ENCODE results near the gene MAP2K7. TPM values are rescaled to one million over a fixed set of nuclear protein-coding genes. Genes with fewer than 3 reads are reported as not detected.

Gene MAP2K7
- total and polyA plus RNA-seq, 8 donors: 25.7 to 33.1 (median 30.6) TPM

DNA sequence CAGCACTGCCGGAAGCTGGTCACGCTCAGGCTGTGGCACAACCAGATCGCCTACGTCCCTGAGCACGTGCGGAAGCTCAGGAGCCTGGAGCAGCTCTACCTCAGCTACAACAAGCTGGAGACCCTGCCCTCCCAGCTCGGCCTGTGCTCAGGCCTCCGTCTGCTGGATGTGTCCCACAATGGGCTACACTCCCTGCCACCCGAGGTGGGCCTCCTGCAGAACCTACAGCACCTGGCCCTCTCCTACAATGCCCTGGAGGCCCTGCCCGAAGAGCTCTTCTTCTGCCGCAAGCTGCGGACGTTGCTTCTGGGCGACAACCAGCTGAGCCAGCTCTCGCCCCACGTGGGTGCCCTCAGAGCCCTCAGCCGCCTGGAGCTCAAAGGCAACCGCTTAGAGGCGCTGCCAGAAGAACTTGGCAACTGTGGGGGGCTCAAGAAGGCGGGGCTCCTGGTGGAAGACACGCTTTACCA is 3.2 kb upstream of the MAP2K7 start:
- no peak overlapping the region for H3K27ac ChIP-seq
- H3K36me3 ChIP-seq: peaks cover 0 to 2% of the 10 kb centered on the region in 2 donors
- H3K4me3 ChIP-seq: no peak overlapping the region
- H3K9me3 ChIP-seq: no peaks in the 10 kb centered on the region
- peaks cover 0 to 8% of the 10 kb centered on the region in 2 donors for H3K27me3 ChIP-seq
- ATAC-seq (no peak), DNase-seq (peak in 1 of 4 donors; percentile 61)
- peaks cover 16 to 28% of the 10 kb centered on the region in 2 donors for H3K4me1 ChIP-seq
- intact Hi-C loops (cut with DNase I): no loop called here
- TF ChIP-seq, protein P1, sequence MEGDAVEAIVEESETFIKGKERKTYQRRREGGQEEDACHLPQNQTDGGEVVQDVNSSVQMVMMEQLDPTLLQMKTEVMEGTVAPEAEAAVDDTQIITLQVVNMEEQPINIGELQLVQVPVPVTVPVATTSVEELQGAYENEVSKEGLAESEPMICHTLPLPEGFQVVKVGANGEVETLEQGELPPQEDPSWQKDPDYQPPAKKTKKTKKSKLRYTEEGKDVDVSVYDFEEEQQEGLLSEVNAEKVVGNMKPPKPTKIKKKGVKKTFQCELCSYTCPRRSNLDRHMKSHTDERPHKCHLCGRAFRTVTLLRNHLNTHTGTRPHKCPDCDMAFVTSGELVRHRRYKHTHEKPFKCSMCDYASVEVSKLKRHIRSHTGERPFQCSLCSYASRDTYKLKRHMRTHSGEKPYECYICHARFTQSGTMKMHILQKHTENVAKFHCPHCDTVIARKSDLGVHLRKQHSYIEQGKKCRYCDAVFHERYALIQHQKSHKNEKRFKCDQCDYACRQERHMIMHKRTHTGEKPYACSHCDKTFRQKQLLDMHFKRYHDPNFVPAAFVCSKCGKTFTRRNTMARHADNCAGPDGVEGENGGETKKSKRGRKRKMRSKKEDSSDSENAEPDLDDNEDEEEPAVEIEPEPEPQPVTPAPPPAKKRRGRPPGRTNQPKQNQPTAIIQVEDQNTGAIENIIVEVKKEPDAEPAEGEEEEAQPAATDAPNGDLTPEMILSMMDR (IDR thresholded peaks at IDR 0.05): no peak

DNA sequence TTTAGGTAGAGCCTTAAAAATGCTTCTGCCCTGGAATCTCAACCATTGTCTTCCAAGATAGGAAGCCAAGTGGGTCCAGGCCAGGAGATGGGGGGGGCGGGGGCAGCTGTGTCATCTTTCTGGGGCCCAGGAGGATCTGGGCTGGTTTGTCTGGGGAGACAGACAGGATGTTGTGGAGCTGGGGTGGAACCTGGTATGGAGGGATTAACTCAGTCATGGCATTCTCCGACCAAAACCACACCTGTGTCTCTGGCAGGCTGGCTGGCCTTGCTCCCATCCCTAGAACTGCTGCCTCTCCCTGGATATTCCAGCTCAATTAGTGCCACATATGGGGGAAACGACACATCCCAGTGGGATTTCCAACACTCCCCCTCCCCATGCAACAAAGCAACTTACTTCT is 2.7 kb upstream of the MAP2K7 start:
- DNase-seq: no peak
- Histone ChIP-seq H3K27ac (no peak overlapping the region), H3K27me3 (peaks cover 0 to 5% of the 10 kb centered on the region in 2 donors), H3K4me1 (peaks cover 17 to 33% of the 10 kb centered on the region in 2 donors), H3K9me3 (no peaks in the 10 kb centered on the region), H3K4me3 (no peak overlapping the region), H3K36me3 (peaks cover 0 to 7% of the 10 kb centered on the region in 2 donors)
- no peak for ATAC-seq
- intact Hi-C loops (cut with DNase I): no loop called here
- TF ChIP-seq, protein P1 (IDR thresholded peaks at IDR 0.05): no peak

DNA sequence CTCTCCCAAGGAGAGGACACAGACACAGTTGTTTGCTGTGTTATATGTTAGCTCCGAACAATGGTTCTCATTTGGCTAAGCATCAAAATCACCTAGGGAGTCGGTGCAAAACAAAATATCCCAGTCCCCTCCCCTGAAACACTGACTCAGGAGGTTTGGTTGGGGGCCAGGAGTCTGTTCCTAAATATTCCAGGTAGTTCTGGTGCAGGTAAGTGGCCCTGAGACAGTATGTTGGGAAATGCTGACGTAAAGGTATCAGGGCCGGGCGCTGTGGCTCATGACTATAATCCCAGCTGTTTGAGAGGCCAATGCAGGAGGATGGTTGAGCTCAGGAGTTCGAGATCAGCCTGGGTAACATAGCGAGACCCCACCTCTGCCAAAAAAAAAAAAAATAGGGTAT is 2.3 kb upstream of the MAP2K7 start:
- no peak overlapping the region for H3K4me3 ChIP-seq
- H3K9me3 ChIP-seq: no peaks in the 10 kb centered on the region
- H3K27ac ChIP-seq: no peak overlapping the region
- ATAC-seq (no peak), DNase-seq (no peak)
- H3K4me1 ChIP-seq: peaks cover 17 to 36% of the 10 kb centered on the region in 2 donors
- TF ChIP-seq, protein P1 (IDR thresholded peaks at IDR 0.05): no peak
- peaks cover 0 to 5% of the 10 kb centered on the region in 2 donors for H3K27me3 ChIP-seq
- peaks cover 0 to 11% of the 10 kb centered on the region in 2 donors for H3K36me3 ChIP-seq
- intact Hi-C loops (cut with DNase I): no loop called here

DNA sequence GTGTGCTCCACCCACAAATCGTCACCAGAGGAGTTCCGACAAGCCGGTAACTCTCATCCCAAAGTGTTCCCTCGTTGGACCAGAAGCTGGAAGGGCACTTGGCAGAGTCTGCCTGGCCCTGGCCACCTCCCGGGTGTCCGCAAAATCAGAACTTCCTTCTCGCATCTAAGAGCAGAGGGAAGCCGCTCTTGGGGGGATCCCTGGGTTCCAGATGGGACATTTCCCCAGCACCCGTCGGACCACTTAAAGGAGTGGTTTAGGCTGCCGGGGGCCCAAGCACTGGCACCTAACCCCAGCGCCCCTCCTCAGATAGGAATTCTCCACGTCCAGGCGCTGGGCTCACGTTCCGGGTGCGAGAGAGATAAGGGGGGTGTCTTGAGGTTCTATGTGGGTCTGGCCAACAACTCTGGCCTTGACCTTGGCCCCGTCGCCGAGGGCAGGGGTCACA is 857 bp upstream of the MAP2K7 start:
- Histone ChIP-seq H3K9me3 (no peaks in the 10 kb centered on the region), H3K36me3 (peaks cover 0 to 17% of the 10 kb centered on the region in 2 donors), H3K4me1 (peaks cover 17 to 50% of the 10 kb centered on the region in 2 donors), H3K4me3 (peak overlapping the region; percentile 50 to 87), H3K27ac (peak overlapping the region; percentile 85 to 88), H3K27me3 (peaks cover 0 to 5% of the 10 kb centered on the region in 2 donors)
- DNase-seq (no peak), ATAC-seq (peak; percentile 49)
- TF ChIP-seq, protein P1 (IDR thresholded peaks at IDR 0.05): no peak
- intact Hi-C loops (cut with DNase I): no loop called here

DNA sequence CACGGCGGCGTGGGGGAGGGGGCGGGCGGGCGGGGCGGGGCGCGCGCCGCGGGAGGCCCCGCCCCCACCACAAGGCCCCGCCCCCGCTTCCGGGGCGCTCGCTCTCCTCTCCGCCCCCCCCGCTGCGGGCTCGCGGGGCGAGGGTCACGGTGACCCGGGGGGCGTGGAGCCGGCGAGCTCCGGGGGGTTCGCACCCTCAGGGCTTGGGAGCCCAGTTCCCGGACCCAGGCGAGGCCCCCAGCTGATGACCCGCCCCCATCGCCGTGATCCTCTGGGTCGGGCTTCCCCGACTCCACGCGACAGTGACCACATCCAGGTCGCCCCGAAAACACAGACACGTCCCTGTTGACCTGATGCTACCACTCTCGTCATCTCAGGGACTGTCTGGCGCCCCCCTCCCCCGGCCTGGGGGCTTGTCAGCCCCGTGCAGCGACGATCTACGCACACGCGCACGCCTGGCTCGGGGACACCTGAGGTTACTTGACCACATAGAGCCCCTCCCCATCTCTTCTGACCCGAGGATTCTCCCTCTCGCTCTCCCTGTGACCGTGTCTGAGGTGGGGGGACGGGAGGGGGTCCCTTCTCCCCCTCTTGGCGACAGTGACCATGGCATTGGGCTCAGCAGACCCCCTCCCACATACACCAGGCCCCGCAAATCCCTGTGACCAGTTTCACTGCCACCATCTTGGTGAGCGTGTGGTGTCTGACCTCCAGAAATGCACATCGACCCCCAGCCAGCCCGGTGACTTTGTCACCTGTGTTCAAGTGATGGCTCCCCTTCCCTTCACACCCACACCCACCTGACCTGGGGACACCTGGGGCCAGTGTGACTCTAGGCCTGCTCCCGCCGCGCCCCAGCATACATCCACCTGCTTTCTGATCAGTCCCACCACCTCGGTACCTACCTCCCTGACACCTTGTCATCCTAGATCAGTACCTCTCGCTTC is 670 bp downstream of the MAP2K7 start:
- H3K4me3 ChIP-seq: peak overlapping the region; percentile 74 to 87
- ATAC-seq (peak; percentile 53), DNase-seq (peak in 2 of 4 donors; percentile 67 to 90)
- intact Hi-C loops (cut with DNase I): no loop called here
- peaks cover 0 to 5% of the 10 kb centered on the region in 2 donors for H3K27me3 ChIP-seq
- peaks cover 17 to 53% of the 10 kb centered on the region in 2 donors for H3K4me1 ChIP-seq
- TF ChIP-seq, protein P1 (IDR thresholded peaks at IDR 0.05): no peak
- no peaks in the 10 kb centered on the region for H3K9me3 ChIP-seq
- peak overlapping the region; percentile 83 to 88 for H3K27ac ChIP-seq
- H3K36me3 ChIP-seq: peaks cover 0 to 25% of the 10 kb centered on the region in 2 donors

All from left lung (tissue), 10 donors.